Liver (tissue), 9 donors: ENCODE data around the gene MRPS23. TPM values are rescaled to one million over a fixed set of nuclear protein-coding genes. Genes with fewer than 3 reads are reported as not detected.

ENCODE experiments used
- DNase-seq: peaks from one replicate; pipeline ENCODE4 v3.0.0-alpha.2; 2017; ENCODE audit warnings: low spot score
- H3K27ac ChIP-seq, 2 donors: one replicate each; pipeline ENCODE4 v1.7.0; 2013; ENCODE audit warnings: inconsistent platforms in 2 of 2, low read length in 2 of 2, control low read depth in 1 of 2, low read depth in 1 of 2, mild to moderate bottlenecking in 1 of 2
- H3K27me3 ChIP-seq, 4 donors: one replicate each; pipeline versions ENCODE4 v1.6.1 to v1.7.0; 2013; ENCODE audit warnings: low read length in 3 of 4, inconsistent platforms in 1 of 4, mild to moderate bottlenecking in 1 of 4, moderate library complexity in 1 of 4; ENCODE audit not compliant: control insufficient read depth in 4 of 4, insufficient read depth in 4 of 4
- H3K36me3 ChIP-seq, 4 donors: one replicate each; pipeline versions ENCODE4 v1.6.1 to v1.7.0; 2013; ENCODE audit warnings: low read length in 3 of 4, mild to moderate bottlenecking in 3 of 4, low read depth in 1 of 4, moderate library complexity in 1 of 4; ENCODE audit not compliant: control insufficient read depth in 4 of 4, insufficient read depth in 3 of 4
- H3K4me1 ChIP-seq, 4 donors: one replicate each; pipeline versions ENCODE4 v1.6.1 to v1.7.0; 2013; ENCODE audit warnings: low read length in 3 of 4, mild to moderate bottlenecking in 3 of 4, moderate library complexity in 1 of 4; ENCODE audit not compliant: control insufficient read depth in 4 of 4, insufficient read depth in 4 of 4
- H3K4me3 ChIP-seq, 3 donors: one replicate each; pipeline versions ENCODE4 v1.6.1 to v1.7.0; 2013; ENCODE audit warnings: low read length in 3 of 3, control low read depth in 1 of 3, low read depth in 1 of 3, mild to moderate bottlenecking in 1 of 3
- H3K9ac ChIP-seq, 2 donors: one replicate each; pipeline ENCODE4 v1.7.0; 2013; ENCODE audit warnings: low read length in 2 of 2, mild to moderate bottlenecking in 2 of 2, moderate library complexity in 2 of 2, control low read depth in 1 of 2, low read depth in 1 of 2
- H3K9me3 ChIP-seq, 4 donors: one replicate each; pipeline versions ENCODE4 v1.6.1 to v1.7.0; 2013; ENCODE audit warnings: low read length in 3 of 4; ENCODE audit not compliant: control insufficient read depth in 4 of 4
- ATF3 ChIP-seq: IDR thresholded peaks from 2 replicates; pipeline ENCODE4 v1.6.1; 2016; ENCODE audit warnings: antibody characterized with exemption
- EGR1 ChIP-seq, 2 donors: IDR thresholded peaks; 2 replicates each; pipeline ENCODE4 v1.6.1; 2016 to 2018; ENCODE audit warnings: antibody characterized with exemption in 2 of 2, low read depth in 2 of 2
- FOXA1 ChIP-seq: IDR thresholded peaks from 2 replicates; pipeline ENCODE4 v1.6.1; 2016; ENCODE audit warnings: antibody characterized with exemption
- FOXA2 ChIP-seq: IDR thresholded peaks from 2 replicates; pipeline ENCODE4 v1.6.1; 2016; ENCODE audit warnings: antibody characterized with exemption
- GABPA ChIP-seq, 2 donors: IDR thresholded peaks in 1 of 2; conservative IDR thresholded peaks in 1 of 2; 2 replicates each; pipeline ENCODE4 v1.6.1; 2016; ENCODE audit warnings: antibody characterized with exemption in 2 of 2, mild to moderate bottlenecking in 1 of 2, moderate library complexity in 1 of 2
- HNF4A ChIP-seq, 2 donors: conservative IDR thresholded peaks; 2 replicates each; pipeline ENCODE4 v1.6.1; 2016; ENCODE audit warnings: antibody characterized with exemption in 2 of 2, mild to moderate bottlenecking in 2 of 2
- HNF4G ChIP-seq: IDR thresholded peaks from 2 replicates; pipeline ENCODE4 v1.6.1; 2016; ENCODE audit warnings: antibody characterized with exemption
- MAX ChIP-seq: IDR thresholded peaks from 2 replicates; pipeline ENCODE4 v1.6.1; 2016; ENCODE audit warnings: antibody characterized with exemption
- NR2F2 ChIP-seq: IDR thresholded peaks from 2 replicates; pipeline ENCODE4 v1.6.1; 2016; ENCODE audit warnings: antibody characterized with exemption
- RAD21 ChIP-seq, 2 donors: IDR thresholded peaks; 2 replicates each; pipeline ENCODE4 v1.6.1; 2016; ENCODE audit warnings: antibody characterized with exemption in 2 of 2, mild to moderate bottlenecking in 2 of 2
- REST ChIP-seq: IDR thresholded peaks from 2 replicates; pipeline ENCODE4 v1.6.1; 2016; ENCODE audit warnings: antibody characterized with exemption, mild to moderate bottlenecking
- TAF1 ChIP-seq: conservative IDR thresholded peaks from 2 replicates; pipeline ENCODE4 v1.6.1; 2016; ENCODE audit warnings: antibody characterized with exemption, mild to moderate bottlenecking
- YY1 ChIP-seq: IDR thresholded peaks from 2 replicates; pipeline ENCODE4 v1.6.1; 2016; ENCODE audit warnings: antibody characterized with exemption, mild to moderate bottlenecking
- WGBS: extraction: QIAGEN DNeasy Blood & Tissue Kit; methylation state at CpG from one replicate; pipeline ENCODE4 v1.1.7; 2013; 5-methylcytosine and 5-hydroxymethylcytosine counted together
- polyA plus RNA-seq, 2 donors: library from polyadenylated mRNA; stranded (reverse) in 1 of 2; unstranded in 1 of 2; fragments of 200-250 nt in 1 of 2; fragments of >200 nt in 1 of 2; fragmentation: Nextera tagmentation in 1 of 2; extraction: Ambion mirVana in 1 of 2; gene quantifications; one replicate each; pipeline versions ENCODE4 v1.2.1 to v1.2.3, GENCODE V29; 2013 to 2015
- total RNA-seq, 2 donors: library from RNA; depleted of rRNA; stranded (reverse); fragments of >200 nt; gene quantifications; one replicate each; pipeline ENCODE4 v1.2.3, GENCODE V29; 2014
- donor health status: healthy.
- donor health status: healthy.
- donor health status: healthy.
- donor health status: healthy.
- donor health status: healthy.

MRPS23 gene
- total and polyA plus RNA-seq, 4 donors, result 9.8 to 24.3 (median 16.9) TPM

GRCh38 chr17:57861790-57862693, 12.2 kb upstream of the MRPS23 start:
- Histone ChIP-seq H3K4me3 (peak overlapping the region in 1 of 3 donors; percentile 44), H3K9ac (no peak overlapping the region), H3K9me3 (no peaks in the 10 kb centered on the region), H3K4me1 (peaks cover 9 to 19% (median 14%) of the 10 kb centered on the region in 4 donors), H3K36me3 (no peaks in the 10 kb centered on the region), H3K27ac (no peak overlapping the region), H3K27me3 (no peaks in the 10 kb centered on the region)
- no peak for DNase-seq
- TF ChIP-seq ATF3, result no peak
- TF ChIP-seq FOXA1, result no peak
- TF ChIP-seq EGR1 (IDR thresholded peaks at IDR 0.05; ENCODE audit: low read depth in 2 of 2), result no peak
- TF ChIP-seq RAD21 (IDR thresholded peaks at IDR 0.05), result no peak
- no peak for TF ChIP-seq HNF4G
- no peak for TF ChIP-seq YY1
- no peak for TF ChIP-seq GABPA (IDR thresholded peaks at IDR 0.05 in 1 of 2, conservative IDR thresholded peaks at IDR 0.05 in 1 of 2)
- no peak for TF ChIP-seq NR2F2
- no peak for TF ChIP-seq MAX
- no peak for TF ChIP-seq REST
- WGBS, result 14% methylated on average over 58 of the region's 58 CpGs

GRCh38 chr17:57861000-57861789, 11.4 kb upstream of the MRPS23 start:
- no peak overlapping the region for H3K9ac ChIP-seq
- H3K4me3 ChIP-seq, result peak overlapping the region in 1 of 3 donors; percentile 44
- no peaks in the 10 kb centered on the region for H3K9me3 ChIP-seq
- TF ChIP-seq FOXA1 (no peak), HNF4A (conservative IDR thresholded peaks at IDR 0.05) (no peak), NR2F2 (no peak), EGR1 (IDR thresholded peaks at IDR 0.05; ENCODE audit: low read depth in 2 of 2) (no peak), MAX (no peak), FOXA2 (no peak), ATF3 (no peak), TAF1 (no peak), REST (no peak), HNF4G (no peak)
- H3K27me3 ChIP-seq, result no peaks in the 10 kb centered on the region
- WGBS, result 6% methylated on average over 34 of the region's 34 CpGs
- peaks cover 9 to 19% (median 14%) of the 10 kb centered on the region in 4 donors for H3K4me1 ChIP-seq
- H3K27ac ChIP-seq, result no peak overlapping the region
- no peaks in the 10 kb centered on the region for H3K36me3 ChIP-seq
- DNase-seq, result no peak
